ENCODE results near the gene CEP55.

The CEP55 gene

GRCh38 chr10:93488956-93489528 is 7.4 kb upstream of the CEP55 start:
- Histone ChIP-seq H3K27me3 (ENCODE audit: insufficient read depth, low read length) (no peaks in the 10 kb centered on the region), H3K4me3 (ENCODE audit: low read length) (no peak overlapping the region), H3K4me1 (ENCODE audit: insufficient read depth, low read length) (no peaks in the 10 kb centered on the region), H3K9me3 (ENCODE audit: insufficient read depth, low read depth, low read length) (no peaks in the 10 kb centered on the region), H3K9ac (ENCODE audit: low read depth, low read length) (no peak overlapping the region), H3K27ac (ENCODE audit: low read depth, low read length) (no peak overlapping the region), H3K36me3 (ENCODE audit: insufficient read depth, low read length) (no peaks in the 10 kb centered on the region)
- WGBS = 95% methylated on average over 4 of the region's 4 CpGs

- H3K4me1 ChIP-seq (ENCODE audit: insufficient read depth, low read length) = peaks cover 4% of the 10 kb centered on the region; the same call in 1 of the 2 replicates
- H3K36me3 ChIP-seq (ENCODE audit: insufficient read depth, low read length) = no peaks in the 10 kb centered on the region
- no peaks in the 10 kb centered on the region for H3K9me3 ChIP-seq (ENCODE audit: insufficient read depth, low read depth, low read length)
- no peak overlapping the region for H3K9ac ChIP-seq (ENCODE audit: low read depth, low read length)
- no peak overlapping the region for H3K27ac ChIP-seq (ENCODE audit: low read depth, low read length)
- H3K4me3 ChIP-seq (ENCODE audit: low read length) = no peak overlapping the region
- peaks cover 15% of the 10 kb centered on the region for H3K27me3 ChIP-seq (ENCODE audit: insufficient read depth, low read length)
- 81% methylated on average over 2 of the region's 2 CpGs for WGBS
These were observed 4.8 kb upstream of the CEP55 start for GRCh38 chr10:93491602-93492121.

- H3K9ac ChIP-seq (ENCODE audit: low read depth, low read length) = no peak overlapping the region
- H3K4me3 ChIP-seq (ENCODE audit: low read length) = no peak overlapping the region
- WGBS = 64% methylated on average over 3 of the region's 3 CpGs
These were observed 3.2 kb upstream of the CEP55 start for GRCh38 chr10:93493162-93493561.

GRCh38 chr10:93494494-93494893 is 1.9 kb upstream of the CEP55 start:
- 100% methylated on average over 1 of the region's 2 CpGs for WGBS

More at GRCh38 chr10:93493162-93493561, 3.2 kb upstream of the CEP55 start:
- H3K36me3 ChIP-seq (ENCODE audit: insufficient read depth, low read length) = no peaks in the 10 kb centered on the region
- no peaks in the 10 kb centered on the region for H3K9me3 ChIP-seq (ENCODE audit: insufficient read depth, low read depth, low read length)
- peaks cover 5% of the 10 kb centered on the region; the same call in 1 of the 2 replicates for H3K4me1 ChIP-seq (ENCODE audit: insufficient read depth, low read length)
- H3K27ac ChIP-seq (ENCODE audit: low read depth, low read length) = no peak overlapping the region
- peaks cover 15% of the 10 kb centered on the region for H3K27me3 ChIP-seq (ENCODE audit: insufficient read depth, low read length)

GRCh38 chr10:93495654-93496321 is 624 bp upstream of the CEP55 start:
- no peak overlapping the region for H3K27ac ChIP-seq (ENCODE audit: low read depth, low read length)
- WGBS = 5% methylated on average over 25 of the region's 28 CpGs

More at GRCh38 chr10:93494494-93494893, 1.9 kb upstream of the CEP55 start:
- Histone ChIP-seq H3K27me3 (ENCODE audit: insufficient read depth, low read length) (peaks cover 15% of the 10 kb centered on the region), H3K27ac (ENCODE audit: low read depth, low read length) (no peak overlapping the region), H3K9ac (ENCODE audit: low read depth, low read length) (no peak overlapping the region), H3K9me3 (ENCODE audit: insufficient read depth, low read depth, low read length) (no peaks in the 10 kb centered on the region), H3K4me1 (ENCODE audit: insufficient read depth, low read length) (peaks cover 6% of the 10 kb centered on the region; the same call in 1 of the 2 replicates), H3K4me3 (ENCODE audit: low read length) (no peak overlapping the region), H3K36me3 (ENCODE audit: insufficient read depth, low read length) (0 out of 2 replicates have a peak, but pooled peaks cover 3% of the 10 kb centered on the region)

GRCh38 chr10:93498166-93498565 is 1.8 kb downstream of the CEP55 start:
- peak overlapping the region; percentile 7; the same call in 1 of the 2 replicates for H3K4me3 ChIP-seq (ENCODE audit: low read length)
- WGBS = 80% methylated on average over 5 of the region's 5 CpGs
- peaks cover 31% of the 10 kb centered on the region for H3K36me3 ChIP-seq (ENCODE audit: insufficient read depth, low read length)
- no peaks in the 10 kb centered on the region for H3K9me3 ChIP-seq (ENCODE audit: insufficient read depth, low read depth, low read length)
- H3K4me1 ChIP-seq (ENCODE audit: insufficient read depth, low read length) = peaks cover 6% of the 10 kb centered on the region; the same call in 1 of the 2 replicates
- no peak overlapping the region for H3K27ac ChIP-seq (ENCODE audit: low read depth, low read length)
- H3K27me3 ChIP-seq (ENCODE audit: insufficient read depth, low read length) = peaks cover 15% of the 10 kb centered on the region
- H3K9ac ChIP-seq (ENCODE audit: low read depth, low read length) = no peak overlapping the region

More at GRCh38 chr10:93495654-93496321, 624 bp upstream of the CEP55 start:
- peak overlapping the region; percentile 75 for H3K4me3 ChIP-seq (ENCODE audit: low read length)
- no peaks in the 10 kb centered on the region for H3K9me3 ChIP-seq (ENCODE audit: insufficient read depth, low read depth, low read length)
- peak overlapping the region; percentile 46; the same call in 1 of the 2 replicates for H3K9ac ChIP-seq (ENCODE audit: low read depth, low read length)
- H3K4me1 ChIP-seq (ENCODE audit: insufficient read depth, low read length) = peaks cover 6% of the 10 kb centered on the region; the same call in 1 of the 2 replicates
- peaks cover 14% of the 10 kb centered on the region for H3K36me3 ChIP-seq (ENCODE audit: insufficient read depth, low read length)
- peaks cover 15% of the 10 kb centered on the region for H3K27me3 ChIP-seq (ENCODE audit: insufficient read depth, low read length)

GRCh38 chr10:93501650-93502049 is 5.2 kb downstream of the CEP55 start:
- no peaks in the 10 kb centered on the region for H3K27me3 ChIP-seq (ENCODE audit: insufficient read depth, low read length)
- peaks cover 61% of the 10 kb centered on the region for H3K36me3 ChIP-seq (ENCODE audit: insufficient read depth, low read length)
- H3K4me3 ChIP-seq (ENCODE audit: low read length) = no peak overlapping the region
- H3K9me3 ChIP-seq (ENCODE audit: insufficient read depth, low read depth, low read length) = no peaks in the 10 kb centered on the region
- no peak overlapping the region for H3K27ac ChIP-seq (ENCODE audit: low read depth, low read length)
- H3K9ac ChIP-seq (ENCODE audit: low read depth, low read length) = no peak overlapping the region
- 0 out of 2 replicates have a peak, but pooled peaks cover 3% of the 10 kb centered on the region for H3K4me1 ChIP-seq (ENCODE audit: insufficient read depth, low read length)

GRCh38 chr10:93503075-93503474 is 6.7 kb downstream of the CEP55 start:
- H3K27me3 ChIP-seq (ENCODE audit: insufficient read depth, low read length) = no peaks in the 10 kb centered on the region
- 95% methylated on average over 6 of the region's 6 CpGs for WGBS
- H3K4me1 ChIP-seq (ENCODE audit: insufficient read depth, low read length) = 0 out of 2 replicates have a peak, but pooled peaks cover 2% of the 10 kb centered on the region
- H3K36me3 ChIP-seq (ENCODE audit: insufficient read depth, low read length) = peaks cover 74% of the 10 kb centered on the region
- no peak overlapping the region for H3K4me3 ChIP-seq (ENCODE audit: low read length)
- H3K9me3 ChIP-seq (ENCODE audit: insufficient read depth, low read depth, low read length) = no peaks in the 10 kb centered on the region
- no peak overlapping the region for H3K9ac ChIP-seq (ENCODE audit: low read depth, low read length)
- H3K27ac ChIP-seq (ENCODE audit: low read depth, low read length) = no peak overlapping the region

- no CpG with 5 or more reads among the region's 2 CpGs for whole genome bisulfite sequencing
- no peak overlapping the region for H3K4me3 ChIP-seq (ENCODE audit: low read length)
- H3K27ac ChIP-seq (ENCODE audit: low read depth, low read length) = no peak overlapping the region
- H3K27me3 ChIP-seq (ENCODE audit: insufficient read depth, low read length) = no peaks in the 10 kb centered on the region
- no peak overlapping the region for H3K9ac ChIP-seq (ENCODE audit: low read depth, low read length)
- H3K4me1 ChIP-seq (ENCODE audit: insufficient read depth, low read length) = no peaks in the 10 kb centered on the region
- no peaks in the 10 kb centered on the region for H3K9me3 ChIP-seq (ENCODE audit: insufficient read depth, low read depth, low read length)
- H3K36me3 ChIP-seq (ENCODE audit: insufficient read depth, low read length) = peaks cover 85% of the 10 kb centered on the region
These were observed 8.7 kb downstream of the CEP55 start for GRCh38 chr10:93505075-93505474.

- Histone ChIP-seq H3K9ac (ENCODE audit: low read depth, low read length) (no peak overlapping the region), H3K9me3 (ENCODE audit: insufficient read depth, low read depth, low read length) (no peaks in the 10 kb centered on the region), H3K36me3 (ENCODE audit: insufficient read depth, low read length) (peaks cover 61% of the 10 kb centered on the region), H3K4me3 (ENCODE audit: low read length) (no peak overlapping the region), H3K4me1 (ENCODE audit: insufficient read depth, low read length) (0 out of 2 replicates have a peak, but pooled peaks cover 3% of the 10 kb centered on the region), H3K27me3 (ENCODE audit: insufficient read depth, low read length) (no peaks in the 10 kb centered on the region), H3K27ac (ENCODE audit: low read depth, low read length) (no peak overlapping the region)
- 98% methylated on average over 8 of the region's 8 CpGs for WGBS
These were observed 13.4 kb downstream of the CEP55 start for GRCh38 chr10:93509816-93510215.

- H3K9ac ChIP-seq (ENCODE audit: low read depth, low read length) = no peak overlapping the region
- H3K4me3 ChIP-seq (ENCODE audit: low read length) = no peak overlapping the region
- no peaks in the 10 kb centered on the region for H3K27me3 ChIP-seq (ENCODE audit: insufficient read depth, low read length)
- no peaks in the 10 kb centered on the region for H3K9me3 ChIP-seq (ENCODE audit: insufficient read depth, low read depth, low read length)
- 93% methylated on average over 1 of the region's 1 CpG for WGBS
- 0 out of 2 replicates have a peak, but pooled peaks cover 3% of the 10 kb centered on the region for H3K4me1 ChIP-seq (ENCODE audit: insufficient read depth, low read length)
- H3K36me3 ChIP-seq (ENCODE audit: insufficient read depth, low read length) = peaks cover 64% of the 10 kb centered on the region
- no peak overlapping the region for H3K27ac ChIP-seq (ENCODE audit: low read depth, low read length)
These were observed 16.2 kb downstream of the CEP55 start for GRCh38 chr10:93512565-93512964.

Data from HUES64 (cell line).